H9 (cell line): ENCODE measurements around the gene NCOR1. TPM values are rescaled to one million over a fixed set of nuclear protein-coding genes. Genes with fewer than 3 reads are reported as not detected.

ENCODE experiments used
- DNase-seq: peaks from one replicate; pipeline ENCODE4 v3.0.0-alpha.2; 2017
- H2AFZ ChIP-seq: one replicate; pipeline ENCODE4 v1.6.1; 2013; ENCODE audit warnings: mild to moderate bottlenecking, low read length, control low read depth, moderate library complexity
- H2AK5ac ChIP-seq: 2 replicates; pipeline ENCODE4 v1.6.1; 2013; ENCODE audit warnings: low read length, control low read depth, mixed read lengths; ENCODE audit not compliant: insufficient read length
- H2BK120ac ChIP-seq: one replicate; pipeline ENCODE4 v1.6.1; 2013; ENCODE audit warnings: low read depth, mild to moderate bottlenecking, low read length, control low read depth, inconsistent platforms; ENCODE audit not compliant: poor library complexity, severe bottlenecking
- H2BK12ac ChIP-seq: 2 replicates; pipeline ENCODE4 v1.6.1; 2013; ENCODE audit warnings: low read length, control low read depth, mixed read lengths, low read depth; ENCODE audit not compliant: insufficient read length
- H2BK15ac ChIP-seq: 2 replicates; pipeline ENCODE4 v1.6.1; 2013; ENCODE audit warnings: low read depth, low read length, control low read depth
- H2BK20ac ChIP-seq: one replicate; pipeline ENCODE4 v1.6.1; 2013; ENCODE audit warnings: low read depth, mild to moderate bottlenecking, low read length, control low read depth, inconsistent platforms; ENCODE audit not compliant: poor library complexity, severe bottlenecking
- H2BK5ac ChIP-seq: 2 replicates; pipeline ENCODE4 v1.6.1; 2013; ENCODE audit warnings: low read length, control low read depth, mixed read lengths; ENCODE audit not compliant: insufficient read length
- H3K14ac ChIP-seq: 2 replicates; pipeline ENCODE4 v1.6.1; 2013; ENCODE audit warnings: low read length, control low read depth; ENCODE audit not compliant: insufficient read depth
- H3K18ac ChIP-seq: 2 replicates; pipeline ENCODE4 v1.6.1; 2013; ENCODE audit warnings: low read depth, mild to moderate bottlenecking, mixed read lengths, low read length, control low read depth; ENCODE audit not compliant: insufficient read length
- H3K23ac ChIP-seq: 2 replicates; pipeline ENCODE4 v1.6.1; 2013; ENCODE audit warnings: low read length, control low read depth, mixed read lengths, low read depth; ENCODE audit not compliant: insufficient read length
- H3K23me2 ChIP-seq: 2 replicates; pipeline ENCODE4 v1.6.1; 2013; ENCODE audit warnings: low read depth, mild to moderate bottlenecking, mixed read lengths, low read length, control low read depth; ENCODE audit not compliant: insufficient read length, poor library complexity, severe bottlenecking
- H3K27ac ChIP-seq: 2 replicates; pipeline ENCODE4 v1.5.1; 2013; ENCODE audit warnings: low read length, control low read depth, mixed read lengths, low read depth; ENCODE audit not compliant: insufficient read length
- H3K27me3 ChIP-seq: 2 replicates; pipeline ENCODE4 v1.6.1; 2013; ENCODE audit warnings: low read length, control low read depth, inconsistent platforms; ENCODE audit not compliant: insufficient read depth
- H3K4ac ChIP-seq: 2 replicates; pipeline ENCODE4 v1.6.1; 2013; ENCODE audit warnings: low read depth, mild to moderate bottlenecking, control low read depth, inconsistent platforms, low read length, moderate library complexity
- H3K4me1 ChIP-seq: 2 replicates; pipeline ENCODE4 v1.6.1; 2013; ENCODE audit warnings: low read length, control low read depth, inconsistent platforms; ENCODE audit not compliant: insufficient read depth
- H3K4me2 ChIP-seq: 2 replicates; pipeline ENCODE4 v1.6.1; 2013; ENCODE audit warnings: low read length, control low read depth, mixed read lengths; ENCODE audit not compliant: insufficient read length, insufficient read depth
- H3K56ac ChIP-seq: 2 replicates; pipeline ENCODE4 v1.6.1; 2013; ENCODE audit warnings: low read depth, mild to moderate bottlenecking, mixed read lengths, low read length, control low read depth; ENCODE audit not compliant: insufficient read length
- H3K79me1 ChIP-seq: 2 replicates; pipeline ENCODE4 v1.6.1; 2013; ENCODE audit warnings: low read depth, mild to moderate bottlenecking, moderate library complexity, low read length, control low read depth, inconsistent platforms; ENCODE audit not compliant: insufficient read depth, poor library complexity, severe bottlenecking
- H3K79me2 ChIP-seq: 2 replicates; pipeline ENCODE4 v1.6.1; 2013; ENCODE audit warnings: low read length, control low read depth, inconsistent platforms; ENCODE audit not compliant: insufficient read depth
- H3K9ac ChIP-seq: 2 replicates; pipeline ENCODE4 v1.6.1; 2013; ENCODE audit warnings: low read length, control low read depth, mixed read lengths; ENCODE audit not compliant: insufficient read length; ENCODE audit errors: extremely low read depth
- H3K9me3 ChIP-seq: one replicate; pipeline ENCODE4 v1.6.1; 2013; ENCODE audit warnings: low read depth, low read length, inconsistent platforms; ENCODE audit not compliant: control insufficient read depth
- H3T11ph ChIP-seq: one replicate; pipeline ENCODE4 v1.6.1; 2013; ENCODE audit warnings: mild to moderate bottlenecking, low read length, control low read depth, inconsistent platforms
- H4K20me1 ChIP-seq: one replicate; pipeline ENCODE4 v1.6.1; 2013; ENCODE audit not compliant: control insufficient read depth, insufficient read length, insufficient read depth
- H4K5ac ChIP-seq: 2 replicates; pipeline ENCODE4 v1.6.1; 2013; ENCODE audit warnings: low read depth, mild to moderate bottlenecking, mixed read lengths, low read length, control low read depth; ENCODE audit not compliant: insufficient read length
- H4K8ac ChIP-seq: replicated peaks from 2 replicates; pipeline ENCODE4 v1.6.1; 2013; ENCODE audit warnings: low read length, control low read depth, mixed read lengths, low read depth; ENCODE audit not compliant: insufficient read length
- H4K91ac ChIP-seq: 2 replicates; pipeline ENCODE4 v1.6.1; 2013; ENCODE audit warnings: low read depth, mild to moderate bottlenecking, moderate library complexity, mixed read lengths, low read length, control low read depth; ENCODE audit not compliant: insufficient read length
- H3K27ac Mint-ChIP-seq, 3 experiments: 2 replicates in 2 of 3; 3 replicates in 1 of 3; pipeline ENCODE4 v1.8.0; 2020 to 2021; ENCODE audit warnings: mixed read lengths in 3 of 3, mild to moderate bottlenecking in 1 of 3, moderate library complexity in 1 of 3
- H3K27me3 Mint-ChIP-seq: 2 replicates; pipeline ENCODE4 v1.8.0; 2021; ENCODE audit warnings: low read depth, mild to moderate bottlenecking, moderate library complexity, mixed read lengths
- H3K36me3 Mint-ChIP-seq, 3 experiments: 2 replicates in 2 of 3; 3 replicates in 1 of 3; pipeline ENCODE4 v1.8.0; 2020 to 2021; ENCODE audit warnings: low read depth in 3 of 3, mixed read lengths in 3 of 3; ENCODE audit not compliant: insufficient read depth in 1 of 3
- H3K4me1 Mint-ChIP-seq, 2 experiments: 2 replicates each; pipeline ENCODE4 v1.8.0; 2020; ENCODE audit warnings: mixed read lengths in 2 of 2
- H3K4me3 Mint-ChIP-seq, 2 experiments: 2 replicates in 1 of 2; 3 replicates in 1 of 2; pipeline ENCODE4 v1.8.0; 2020 to 2021; ENCODE audit warnings: mild to moderate bottlenecking in 2 of 2, mixed read lengths in 2 of 2, moderate library complexity in 1 of 2
- H3K9me3 Mint-ChIP-seq, 2 experiments: 2 replicates in 1 of 2; 3 replicates in 1 of 2; pipeline ENCODE4 v1.8.0; 2020; ENCODE audit warnings: mild to moderate bottlenecking in 2 of 2, mixed read lengths in 2 of 2, moderate library complexity in 1 of 2
- CTCF ChIP-seq: fragments of 200-600 bp; sonication (generic); conservative IDR thresholded peaks from 3 replicates; pipeline ENCODE4 v1.8.0; 2021; ENCODE audit warnings: antibody characterized with exemption, mild to moderate bottlenecking
- WGBS: extraction: QIAGEN DNeasy Blood & Tissue Kit; methylation state at CpG from one replicate; pipeline ENCODE4 v1.1.7; 2013; ENCODE audit warnings: missing lambda C conversion rate, low lambda C conversion rate, mixed read lengths; ENCODE audit not compliant: insufficient read length; ENCODE audit errors: extremely low coverage; 5-methylcytosine and 5-hydroxymethylcytosine counted together
- total RNA-seq: library from RNA; stranded (reverse); gene quantifications from 2 replicates; pipeline ENCODE4 v1.2.1, GENCODE V29; 2021

NCOR1 gene
- total RNA-seq, 1 experiment from 2014 or later, result 119 TPM

- no peak overlapping the region for H2BK15ac ChIP-seq
- H3K27me3 Mint-ChIP-seq, result no peaks in the 10 kb centered on the region
- H3K4me1 ChIP-seq, result no peaks in the 10 kb centered on the region
- H4K8ac ChIP-seq, result no peak overlapping the region
- H3K4me3 Mint-ChIP-seq, result no peak overlapping the region
- no peaks in the 10 kb centered on the region for H4K20me1 ChIP-seq
- no peak for DNase-seq
- no peak overlapping the region for H3K9ac ChIP-seq
- no peaks in the 10 kb centered on the region for H3K27me3 ChIP-seq
- no peak overlapping the region for H2BK120ac ChIP-seq
- H3K4ac ChIP-seq, result no peak overlapping the region
- no peak overlapping the region for H3K18ac ChIP-seq
- peaks cover 20 to 55% (median 53%) of the 10 kb centered on the region in 3 experiments; a peak in 6 of 7 replicates for H3K36me3 Mint-ChIP-seq
- no peaks in the 10 kb centered on the region for H3K23me2 ChIP-seq
- no peak overlapping the region for H3K23ac ChIP-seq
- peaks cover 0 to 2% of the 10 kb centered on the region in 2 experiments; a peak in 2 of 5 replicates for H3K9me3 Mint-ChIP-seq
- peaks cover 8 to 9% of the 10 kb centered on the region in 2 experiments for H3K4me1 Mint-ChIP-seq
- H4K91ac ChIP-seq, result no peak overlapping the region
- no peak overlapping the region for H2BK5ac ChIP-seq
- H3K79me2 ChIP-seq, result no peaks in the 10 kb centered on the region
- no peak overlapping the region for H3K27ac Mint-ChIP-seq
- H4K5ac ChIP-seq, result no peak overlapping the region
- no peak for TF ChIP-seq CTCF
- no peak overlapping the region for H2BK20ac ChIP-seq
- no peak overlapping the region for H3K27ac ChIP-seq
- no peak overlapping the region for H3K4me2 ChIP-seq
- H3K14ac ChIP-seq, result no peak overlapping the region; the same call in 1 of the 2 replicates
- H3K56ac ChIP-seq, result no peak overlapping the region
- no peaks in the 10 kb centered on the region for H3K9me3 ChIP-seq
- no peak overlapping the region for H2BK12ac ChIP-seq
- no CpG with 5 or more reads among the region's 10 CpGs for WGBS
- no peak overlapping the region for H2AFZ ChIP-seq
- no peak overlapping the region for H3T11ph ChIP-seq
- no peak overlapping the region for H2AK5ac ChIP-seq
- no peaks in the 10 kb centered on the region for H3K79me1 ChIP-seq
Observed at GRCh38 chr17:16086957-16087356, 128.4 kb downstream of the NCOR1 start.
